HCT116 (cell line): ENCODE results near the gene TINCR.

Experiments
- ELF1 ChIP-seq: IDR thresholded peaks from 2 replicates; pipeline ENCODE4 v1.6.1; 2012; ENCODE audit warnings: low read depth, borderline replicate concordance
- EZH2 ChIP-seq: fragments of 200-600 bp; sonication (generic); IDR thresholded peaks from 2 replicates; pipeline ENCODE4 v1.6.1; 2017; ENCODE audit warnings: antibody characterized with exemption, mixed run types
- MAX ChIP-seq: IDR thresholded peaks from 2 replicates; pipeline ENCODE4 v1.6.1; 2012
- POLR2A ChIP-seq: IDR thresholded peaks from 2 replicates; pipeline ENCODE4 v1.7.0; 2011; ENCODE audit warnings: borderline replicate concordance; ENCODE audit not compliant: insufficient read depth, insufficient read length; ENCODE audit errors: extremely low read depth
- TCF7L2 ChIP-seq: IDR thresholded peaks from 2 replicates; pipeline ENCODE4 v1.7.0; 2011; ENCODE audit warnings: borderline replicate concordance, inconsistent platforms; ENCODE audit not compliant: insufficient read depth, insufficient read length; ENCODE audit errors: extremely low read depth
- TF ChIP-seq, protein P1 (sequence below), 3 experiments: fragments of 200-600 bp in 1 of 3; sonication (generic) in 1 of 3; IDR thresholded peaks in 2 of 3; conservative IDR thresholded peaks in 1 of 3; 2 replicates each; pipeline ENCODE4 v1.5.1; 2012 to 2017; ENCODE audit warnings: low read depth in 2 of 3, low read length in 2 of 3, antibody characterized with exemption in 1 of 3, borderline replicate concordance in 1 of 3, control low read depth in 1 of 3, mild to moderate bottlenecking in 1 of 3, mixed read lengths in 1 of 3, mixed run types in 1 of 3, moderate library complexity in 1 of 3; ENCODE audit not compliant: insufficient read depth in 1 of 3

GRCh38 chr19:5591476-5591875 lies 23.7 kb upstream of the TINCR start:
- no peak for TF ChIP-seq POLR2A
- TF ChIP-seq, protein P1, sequence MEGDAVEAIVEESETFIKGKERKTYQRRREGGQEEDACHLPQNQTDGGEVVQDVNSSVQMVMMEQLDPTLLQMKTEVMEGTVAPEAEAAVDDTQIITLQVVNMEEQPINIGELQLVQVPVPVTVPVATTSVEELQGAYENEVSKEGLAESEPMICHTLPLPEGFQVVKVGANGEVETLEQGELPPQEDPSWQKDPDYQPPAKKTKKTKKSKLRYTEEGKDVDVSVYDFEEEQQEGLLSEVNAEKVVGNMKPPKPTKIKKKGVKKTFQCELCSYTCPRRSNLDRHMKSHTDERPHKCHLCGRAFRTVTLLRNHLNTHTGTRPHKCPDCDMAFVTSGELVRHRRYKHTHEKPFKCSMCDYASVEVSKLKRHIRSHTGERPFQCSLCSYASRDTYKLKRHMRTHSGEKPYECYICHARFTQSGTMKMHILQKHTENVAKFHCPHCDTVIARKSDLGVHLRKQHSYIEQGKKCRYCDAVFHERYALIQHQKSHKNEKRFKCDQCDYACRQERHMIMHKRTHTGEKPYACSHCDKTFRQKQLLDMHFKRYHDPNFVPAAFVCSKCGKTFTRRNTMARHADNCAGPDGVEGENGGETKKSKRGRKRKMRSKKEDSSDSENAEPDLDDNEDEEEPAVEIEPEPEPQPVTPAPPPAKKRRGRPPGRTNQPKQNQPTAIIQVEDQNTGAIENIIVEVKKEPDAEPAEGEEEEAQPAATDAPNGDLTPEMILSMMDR (IDR thresholded peaks at IDR 0.05 in 2 of 3, conservative IDR thresholded peaks at IDR 0.05 in 1 of 3; ENCODE audit: borderline replicate concordance in 1 of 3, insufficient read depth in 1 of 3, low read depth in 2 of 3, low read length in 2 of 3): no peak
- no peak for TF ChIP-seq EZH2
- no peak for TF ChIP-seq MAX
- no peak for TF ChIP-seq TCF7L2
- no peak for TF ChIP-seq ELF1
